ENCODE measurements around the gene TSPAN15.
A peak's percentile ranks its signal among the peaks of the same experiment; 100 is the strongest.
"Not testable (repeated sequence)": the region's sequence is repeated elsewhere in the genome, so short reads cannot be mapped to it uniquely, and the experiment has no call there.

The TSPAN15 gene

GRCh38 chr10:69504576-69505250 lies 53.4 kb downstream of the TSPAN15 start:
- no peak for DNase-seq

GRCh38 chr10:69505636-69506318 lies 54.5 kb downstream of the TSPAN15 start:
- DNase-seq: no peak

- no peak for DNase-seq
Observed at GRCh38 chr10:69506487-69506833, 55.2 kb downstream of the TSPAN15 start.

GRCh38 chr10:69506834-69507713 lies 55.8 kb downstream of the TSPAN15 start:
- DNase-seq: no peak

- DNase-seq: no peak
Observed at GRCh38 chr10:69508738-69509340, 57.6 kb downstream of the TSPAN15 start.

- DNase-seq: no peak
Observed at GRCh38 chr10:69512901-69513300, 61.6 kb downstream of the TSPAN15 start.

- DNase-seq: no peak
Observed at GRCh38 chr10:69513617-69514016, 62.4 kb downstream of the TSPAN15 start.

- DNase-seq: peak; percentile 80
Observed at GRCh38 chr10:69515699-69516259, 64.5 kb downstream of the TSPAN15 start.

- peak; percentile 27 for DNase-seq
Observed at GRCh38 chr10:69516316-69516715, 65.1 kb downstream of the TSPAN15 start.

- no peak for DNase-seq
Observed at GRCh38 chr10:69516796-69517195, 65.5 kb downstream of the TSPAN15 start.

GRCh38 chr10:69517271-69517848 lies 66.1 kb downstream of the TSPAN15 start:
- DNase-seq: no peak

- DNase-seq: no peak
Observed at GRCh38 chr10:69527961-69528360, 76.7 kb downstream of the TSPAN15 start.

GRCh38 chr10:69533658-69534057 lies 82.4 kb downstream of the TSPAN15 start:
- no peak for DNase-seq

GRCh38 chr10:69536521-69536920 lies 85.3 kb downstream of the TSPAN15 start:
- not testable (repeated sequence) for DNase-seq

GRCh38 chr10:69537449-69537848 lies 86.2 kb downstream of the TSPAN15 start:
- DNase-seq: no peak

- no peak for DNase-seq
Observed at GRCh38 chr10:69538461-69538860, 87.2 kb downstream of the TSPAN15 start.

- DNase-seq: no peak
Observed at GRCh38 chr10:69541463-69541862, 90.2 kb downstream of the TSPAN15 start.

GRCh38 chr10:69549959-69550358 lies 98.7 kb downstream of the TSPAN15 start:
- no peak for DNase-seq

- no peak for DNase-seq
Observed at GRCh38 chr10:69552268-69552667, 101.0 kb downstream of the TSPAN15 start.

- DNase-seq: no peak
Observed at GRCh38 chr10:69553328-69553727, 102.1 kb downstream of the TSPAN15 start.

- no peak for DNase-seq
Observed at GRCh38 chr10:69554611-69555010, 103.3 kb downstream of the TSPAN15 start.
